ENCODE data around the gene CYTH1. TPM values are rescaled to one million over a fixed set of nuclear protein-coding genes. Genes with fewer than 3 reads are reported as not detected.

Gene CYTH1
- 85.9 and 91.4 TPM in 2 replicates for total RNA-seq (2014; rRNA removed; shearing (Covaris generic))

- no peak for DNase-seq (ENCODE audit: low read depth)
Measured at GRCh38 chr17:78781893-78782304, at the start of gene CYTH1. CYTH1 (minus strand) TSS chr17:78782273; CDS start chr17:78782223, 50 bp downstream.

GRCh38 chr17:78829477-78829876 is 47.4 kb upstream of the CYTH1 start:
- DNase-seq (ENCODE audit: low read depth): no peak

- peak; percentile 64 for DNase-seq (ENCODE audit: low read depth)
Measured at GRCh38 chr17:78828470-78829185, 46.6 kb upstream of the CYTH1 start.

- DNase-seq (ENCODE audit: low read depth): no peak
Measured at GRCh38 chr17:78826836-78827509, 44.9 kb upstream of the CYTH1 start.

- DNase-seq (ENCODE audit: low read depth): no peak
Measured at GRCh38 chr17:78826421-78826820, 44.3 kb upstream of the CYTH1 start.

- DNase-seq (ENCODE audit: low read depth): no peak
Measured at GRCh38 chr17:78825696-78826095, 43.6 kb upstream of the CYTH1 start.

GRCh38 chr17:78824240-78824639 is 42.2 kb upstream of the CYTH1 start:
- DNase-seq (ENCODE audit: low read depth): no peak

GRCh38 chr17:78823282-78824046 is 41.4 kb upstream of the CYTH1 start:
- no peak for DNase-seq (ENCODE audit: low read depth)

- peak; percentile 97 for DNase-seq (ENCODE audit: low read depth)
Measured at GRCh38 chr17:78822552-78822951, 40.5 kb upstream of the CYTH1 start.

- no peak for DNase-seq (ENCODE audit: low read depth)
Measured at GRCh38 chr17:78821961-78822360, 39.9 kb upstream of the CYTH1 start.

- no peak for DNase-seq (ENCODE audit: low read depth)
Measured at GRCh38 chr17:78820841-78821240, 38.8 kb upstream of the CYTH1 start.

GRCh38 chr17:78819806-78820792 is 38.0 kb upstream of the CYTH1 start:
- no peak for DNase-seq (ENCODE audit: low read depth)

GRCh38 chr17:78819402-78819801 is 37.3 kb upstream of the CYTH1 start:
- DNase-seq (ENCODE audit: low read depth): no peak

GRCh38 chr17:78818932-78819331 is 36.9 kb upstream of the CYTH1 start:
- DNase-seq (ENCODE audit: low read depth): no peak

GRCh38 chr17:78818152-78818846 is 36.2 kb upstream of the CYTH1 start:
- DNase-seq (ENCODE audit: low read depth): no peak

- no peak for DNase-seq (ENCODE audit: low read depth)
Measured at GRCh38 chr17:78817123-78817522, 35.0 kb upstream of the CYTH1 start.

GRCh38 chr17:78815696-78816095 is 33.6 kb upstream of the CYTH1 start:
- DNase-seq (ENCODE audit: low read depth): no peak

GRCh38 chr17:78812855-78813254 is 30.8 kb upstream of the CYTH1 start:
- DNase-seq (ENCODE audit: low read depth): no peak

GRCh38 chr17:78808163-78808562 is 26.1 kb upstream of the CYTH1 start:
- DNase-seq (ENCODE audit: low read depth): no peak

- no peak for DNase-seq (ENCODE audit: low read depth)
Measured at GRCh38 chr17:78806451-78806850, 24.4 kb upstream of the CYTH1 start.

- DNase-seq (ENCODE audit: low read depth): no peak
Measured at GRCh38 chr17:78805301-78805700, 23.2 kb upstream of the CYTH1 start.
